CD4-positive, alpha-beta T cell (primary cell): Measurements from ENCODE around the gene SORCS2. TPM values are rescaled to one million over a fixed set of nuclear protein-coding genes. Genes with fewer than 3 reads are reported as not detected.

Experiments used
- ATAC-seq: fragments of 200-7000 bp; cut with Tn5 transposase; one replicate; pipeline ENCODE4 v1.10.0; 2022; ENCODE audit warnings: mild to moderate bottlenecking; ENCODE audit not compliant: poor library complexity
- CTCF ChIA-PET: fragments of 350-600 bp; sonication (Branson Sonifier 250); formaldehyde crosslinking; loops from one replicate; lab custom pipeline; 2021; ENCODE audit warnings: antibody characterized with exemption, inconsistent platforms; lab: Charles Lee
- POLR2A ChIA-PET: fragments of 350-600 bp; sonication (Branson Sonifier 250); formaldehyde crosslinking; loops from one replicate; lab custom pipeline; 2021; ENCODE audit warnings: antibody characterized with exemption, inconsistent platforms; lab: Charles Lee
- DNase-seq, 14 experiments: peaks; one replicate each; pipeline ENCODE4 v3.0.0-alpha.2; 2013 to 2020; ENCODE audit warnings: mixed read lengths in 2 of 14
- H3K27ac ChIP-seq, 2 donors: one replicate each; pipeline versions ENCODE4 v1.5.1 to v1.7.0; 2013; ENCODE audit warnings: low read length in 2 of 2, low read depth in 1 of 2, mild to moderate bottlenecking in 1 of 2
- H3K27me3 ChIP-seq, 2 experiments: 1 replicate in 1 of 2; 2 replicates in 1 of 2; pipeline versions ENCODE4 v1.6.1 to v1.7.0; 2013; ENCODE audit warnings: low read length in 2 of 2, control low read depth in 1 of 2, mild to moderate bottlenecking in 1 of 2, moderate library complexity in 1 of 2; ENCODE audit not compliant: insufficient read depth in 2 of 2, control insufficient read depth in 1 of 2
- H3K36me3 ChIP-seq: one replicate; pipeline ENCODE4 v1.6.1; 2013; ENCODE audit warnings: low read length, control low read depth; ENCODE audit not compliant: insufficient read depth
- H3K4me1 ChIP-seq: one replicate; pipeline ENCODE4 v1.6.1; 2013; ENCODE audit warnings: low read length, control low read depth; ENCODE audit not compliant: insufficient read depth
- H3K4me3 ChIP-seq: one replicate; pipeline ENCODE4 v1.5.1; 2013; ENCODE audit warnings: mild to moderate bottlenecking, low read length, moderate library complexity
- H3K9me3 ChIP-seq, 2 experiments: 1 replicate in 1 of 2; 2 replicates in 1 of 2; pipeline versions ENCODE4 v1.6.1 to v1.7.0; 2013; ENCODE audit warnings: low read length in 2 of 2, mild to moderate bottlenecking in 2 of 2, control low read depth in 1 of 2, moderate library complexity in 1 of 2; ENCODE audit not compliant: control insufficient read depth in 1 of 2, insufficient read depth in 1 of 2
- H3K27ac Mint-ChIP-seq: one replicate; pipeline ENCODE4 v1.8.0; 2020; ENCODE audit warnings: mixed read lengths
- H3K27me3 Mint-ChIP-seq: one replicate; pipeline ENCODE4 v1.8.0; 2021; ENCODE audit warnings: mixed read lengths
- H3K36me3 Mint-ChIP-seq: one replicate; pipeline ENCODE4 v1.8.0; 2021; ENCODE audit warnings: low read depth, mixed read lengths
- H3K4me1 Mint-ChIP-seq: one replicate; pipeline ENCODE4 v1.8.0; 2021; ENCODE audit warnings: low read depth, mixed read lengths
- H3K4me3 Mint-ChIP-seq: one replicate; pipeline ENCODE4 v1.8.0; 2020; ENCODE audit warnings: mild to moderate bottlenecking, mixed read lengths
- H3K9me3 Mint-ChIP-seq: one replicate; pipeline ENCODE4 v1.8.0; 2020; ENCODE audit warnings: mixed read lengths
- intact Hi-C, 2 experiments: fragments of 100-400 bp; cut with DNase I in 1 of 2; cut with micrococcal nuclease in 1 of 2; formaldehyde crosslinking; loops; one replicate each; pipeline versions ENCODE4 v1.15.1 to v1.9.0; 2023 to 2025; cut with DNase I, micrococcal nuclease
- total RNA-seq, 174 experiments: library from RNA in 2 of 174; stranded (reverse) in 2 of 174; gene quantifications; one replicate each; pipeline ENCODE4 v1.2.3 and lab custom pipeline; 2021 to 2026
- TF ChIP-seq, protein P1 (sequence below): fragments of 200-600 bp; IDR thresholded peaks from one replicate; pipeline ENCODE4 v1.8.0; 2022; ENCODE audit warnings: antibody characterized with exemption, mild to moderate bottlenecking

SORCS2 gene
- total RNA-seq, 2 experiments from 2014 or later = not detected

DNA sequence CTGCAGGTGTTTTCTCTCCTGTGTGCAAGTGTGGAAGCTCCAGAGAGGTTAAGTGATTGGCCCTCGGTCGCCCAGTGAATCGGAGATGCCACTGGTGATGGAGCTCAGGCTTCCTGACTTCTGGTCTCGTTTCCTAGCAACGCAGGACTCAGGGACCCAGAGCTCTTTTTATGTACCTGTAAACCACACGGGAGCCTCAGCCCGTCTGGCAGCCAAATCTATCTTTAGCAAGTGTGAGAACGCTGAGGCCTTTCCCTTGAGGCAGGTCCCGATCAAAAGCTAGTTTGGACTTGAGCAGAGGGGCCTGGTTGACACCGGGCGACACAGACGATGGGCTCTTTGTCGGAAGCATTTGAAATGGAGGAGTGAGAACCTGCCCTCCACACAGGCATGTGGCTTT is 116.8 kb downstream of the SORCS2 start:
- peaks cover 0 to 16% of the 10 kb centered on the region in 2 experiments for H3K9me3 ChIP-seq
- H3K36me3 ChIP-seq = no peaks in the 10 kb centered on the region
- peaks cover 10% of the 10 kb centered on the region for H3K27me3 Mint-ChIP-seq
- TF ChIP-seq, protein P1, sequence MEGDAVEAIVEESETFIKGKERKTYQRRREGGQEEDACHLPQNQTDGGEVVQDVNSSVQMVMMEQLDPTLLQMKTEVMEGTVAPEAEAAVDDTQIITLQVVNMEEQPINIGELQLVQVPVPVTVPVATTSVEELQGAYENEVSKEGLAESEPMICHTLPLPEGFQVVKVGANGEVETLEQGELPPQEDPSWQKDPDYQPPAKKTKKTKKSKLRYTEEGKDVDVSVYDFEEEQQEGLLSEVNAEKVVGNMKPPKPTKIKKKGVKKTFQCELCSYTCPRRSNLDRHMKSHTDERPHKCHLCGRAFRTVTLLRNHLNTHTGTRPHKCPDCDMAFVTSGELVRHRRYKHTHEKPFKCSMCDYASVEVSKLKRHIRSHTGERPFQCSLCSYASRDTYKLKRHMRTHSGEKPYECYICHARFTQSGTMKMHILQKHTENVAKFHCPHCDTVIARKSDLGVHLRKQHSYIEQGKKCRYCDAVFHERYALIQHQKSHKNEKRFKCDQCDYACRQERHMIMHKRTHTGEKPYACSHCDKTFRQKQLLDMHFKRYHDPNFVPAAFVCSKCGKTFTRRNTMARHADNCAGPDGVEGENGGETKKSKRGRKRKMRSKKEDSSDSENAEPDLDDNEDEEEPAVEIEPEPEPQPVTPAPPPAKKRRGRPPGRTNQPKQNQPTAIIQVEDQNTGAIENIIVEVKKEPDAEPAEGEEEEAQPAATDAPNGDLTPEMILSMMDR = no peak
- DNase-seq = no peak
- POLR2A ChIA-PET = no interaction called here
- intact Hi-C loops = no loop called here
- H3K4me1 ChIP-seq = no peaks in the 10 kb centered on the region
- CTCF ChIA-PET = no interaction called here
- H3K36me3 Mint-ChIP-seq = no peaks in the 10 kb centered on the region
- H3K4me3 Mint-ChIP-seq = no peak overlapping the region
- no peak for ATAC-seq
- H3K4me1 Mint-ChIP-seq = no peaks in the 10 kb centered on the region
- no peak overlapping the region for H3K27ac ChIP-seq
- H3K27ac Mint-ChIP-seq = no peak overlapping the region
- H3K9me3 Mint-ChIP-seq = peaks cover 2% of the 10 kb centered on the region
- H3K27me3 ChIP-seq = peaks cover 2 to 6% of the 10 kb centered on the region in 2 experiments
- H3K4me3 ChIP-seq = no peak overlapping the region

DNA sequence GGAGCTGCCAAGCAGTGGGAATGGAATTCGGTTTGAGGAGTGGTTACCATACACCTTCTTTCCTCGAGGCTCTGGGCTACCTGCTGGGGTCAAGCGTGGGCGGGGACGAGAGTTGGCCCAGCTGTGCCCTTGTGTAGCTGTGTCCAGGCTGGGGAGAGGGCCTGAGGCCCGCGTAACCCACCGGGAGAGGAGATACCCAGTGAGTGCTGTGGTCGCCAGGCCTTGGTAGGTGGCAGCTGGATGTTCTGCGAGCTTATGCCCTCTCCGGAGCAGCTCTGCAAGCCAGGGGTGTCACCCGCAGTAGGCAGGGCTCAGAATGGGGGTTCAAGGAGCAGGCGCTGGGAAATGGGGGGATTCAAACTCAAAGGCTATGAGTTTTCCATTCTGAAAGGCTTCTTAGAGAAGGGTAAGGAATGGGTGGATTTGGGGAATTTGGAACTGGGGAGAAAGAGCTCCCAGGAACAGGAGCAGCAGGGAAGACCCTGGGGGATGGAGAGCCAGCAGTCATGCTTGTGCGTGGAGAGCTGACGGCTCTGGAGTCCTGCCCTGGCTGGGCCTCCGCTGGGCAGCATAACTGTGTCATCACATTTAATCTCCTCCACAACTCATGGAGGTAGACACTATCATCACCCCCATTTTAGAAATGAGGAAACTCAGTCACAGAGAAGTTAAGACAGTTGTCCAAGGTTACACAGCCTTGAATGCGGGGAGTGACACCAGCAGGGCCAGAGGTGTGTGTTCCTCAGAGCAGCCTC is 117.5 kb downstream of the SORCS2 start:
- ATAC-seq = no peak
- Histone ChIP-seq H3K27me3 (peaks cover 2 to 6% of the 10 kb centered on the region in 2 experiments), H3K27ac (no peak overlapping the region), H3K9me3 (peaks cover 0 to 17% of the 10 kb centered on the region in 2 experiments), H3K36me3 (no peaks in the 10 kb centered on the region), H3K4me3 (no peak overlapping the region), H3K4me1 (no peaks in the 10 kb centered on the region)
- ChIA-PET CTCF (no interaction called here), POLR2A (no interaction called here)
- peaks cover 10% of the 10 kb centered on the region for H3K27me3 Mint-ChIP-seq
- H3K4me3 Mint-ChIP-seq = no peak overlapping the region
- H3K9me3 Mint-ChIP-seq = peaks cover 2% of the 10 kb centered on the region
- no peaks in the 10 kb centered on the region for H3K36me3 Mint-ChIP-seq
- intact Hi-C loops = no loop called here
- no peak overlapping the region for H3K27ac Mint-ChIP-seq
- TF ChIP-seq, protein P1 = no peak
- H3K4me1 Mint-ChIP-seq = no peaks in the 10 kb centered on the region
- DNase-seq = no peak

DNA sequence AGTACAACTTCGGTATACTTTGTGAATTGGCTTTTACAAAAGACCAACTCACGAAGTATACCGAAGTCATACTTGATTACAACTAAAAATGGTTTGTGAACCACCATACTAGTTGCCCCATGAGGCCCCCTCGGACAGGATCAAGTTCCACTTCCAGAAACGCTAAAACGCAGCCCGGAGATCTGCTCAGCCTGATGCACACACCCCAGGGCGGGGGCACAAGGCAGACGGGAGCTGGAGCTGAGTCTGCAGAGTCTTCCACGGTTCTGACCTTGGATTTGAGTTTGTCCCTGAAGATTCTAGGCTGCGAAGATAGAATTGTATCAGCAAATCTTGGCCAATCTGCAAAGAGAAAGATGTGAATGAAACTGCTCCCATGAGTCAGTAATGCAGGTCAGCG is 118.1 kb downstream of the SORCS2 start:
- H3K4me3 Mint-ChIP-seq = no peak overlapping the region
- CTCF ChIA-PET = no interaction called here

More for the DNA sequence above, 118.1 kb downstream of the SORCS2 start:
- Mint-ChIP-seq H3K27me3 (peaks cover 10% of the 10 kb centered on the region), H3K27ac (no peak overlapping the region), H3K4me1 (no peaks in the 10 kb centered on the region), H3K9me3 (peaks cover 2% of the 10 kb centered on the region), H3K36me3 (no peaks in the 10 kb centered on the region)
- ATAC-seq (no peak), DNase-seq (no peak)
- peaks cover 2 to 6% of the 10 kb centered on the region in 2 experiments for H3K27me3 ChIP-seq
- no peak overlapping the region for H3K4me3 ChIP-seq
- POLR2A ChIA-PET = no interaction called here
- intact Hi-C loops = no loop called here
- H3K36me3 ChIP-seq = no peaks in the 10 kb centered on the region
- peaks cover 0 to 21% of the 10 kb centered on the region in 2 experiments for H3K9me3 ChIP-seq
- no peaks in the 10 kb centered on the region for H3K4me1 ChIP-seq
- TF ChIP-seq, protein P1 = no peak
- no peak overlapping the region for H3K27ac ChIP-seq
